NCI-H187 (cell line): Measurements from ENCODE around the gene PDGFA.

Experiments
- DNase-seq, 2 experiments: peaks; one replicate each; lab custom pipeline; 2025; lab: John Stamatoyannopoulos, UW

The PDGFA gene

GRCh38 chr7:519484-520390 lies at the start of gene PDGFA:
Gene PDGFA (minus strand): TSS chr7:519846. CDS start chr7:519001, 845 bp downstream.
- no peak for DNase-seq

GRCh38 chr7:568031-568951 lies 48.6 kb upstream of the PDGFA start:
- DNase-seq: no peak

- no peak for DNase-seq
Measured at GRCh38 chr7:567305-567883, 47.7 kb upstream of the PDGFA start.

- DNase-seq: no peak
Measured at GRCh38 chr7:566100-566499, 46.5 kb upstream of the PDGFA start.

- DNase-seq: no peak
Measured at GRCh38 chr7:564176-564865, 44.7 kb upstream of the PDGFA start.

GRCh38 chr7:563629-564170 lies 44.1 kb upstream of the PDGFA start:
- no peak for DNase-seq

- DNase-seq: no peak
Measured at GRCh38 chr7:562789-563628, 43.4 kb upstream of the PDGFA start.

GRCh38 chr7:562374-562675 lies 42.7 kb upstream of the PDGFA start:
- no peak for DNase-seq

GRCh38 chr7:561631-562373 lies 42.2 kb upstream of the PDGFA start:
- DNase-seq: no peak

- no peak for DNase-seq
Measured at GRCh38 chr7:560966-561630, 41.5 kb upstream of the PDGFA start.

- no peak for DNase-seq
Measured at GRCh38 chr7:559396-559705, 39.7 kb upstream of the PDGFA start.

GRCh38 chr7:557558-557881 lies 37.9 kb upstream of the PDGFA start:
- DNase-seq: no peak

- DNase-seq: no peak
Measured at GRCh38 chr7:556837-557557, 37.4 kb upstream of the PDGFA start.

- DNase-seq: no peak
Measured at GRCh38 chr7:556291-556826, 36.7 kb upstream of the PDGFA start.

GRCh38 chr7:555551-556160 lies 36.0 kb upstream of the PDGFA start:
- no peak for DNase-seq

- no peak for DNase-seq
Measured at GRCh38 chr7:553636-554111, 34.0 kb upstream of the PDGFA start.

GRCh38 chr7:552868-553635 lies 33.4 kb upstream of the PDGFA start:
- DNase-seq: no peak
